LNCAP (cell line): ENCODE data around the gene HS6ST2.

ENCODE experiments used
- CTCF ChIP-seq: fragments of 450-650 bp; IDR thresholded peaks from 2 replicates; pipeline ENCODE4 v1.5.1; 2017; ENCODE audit warnings: mild to moderate bottlenecking

HS6ST2 gene

GRCh38 chrX:132958091-132958703 lies at the start of gene HS6ST2:
Gene HS6ST2, minus strand, starts transcription at chrX:132958629.
- no peak for TF ChIP-seq CTCF

DNA sequence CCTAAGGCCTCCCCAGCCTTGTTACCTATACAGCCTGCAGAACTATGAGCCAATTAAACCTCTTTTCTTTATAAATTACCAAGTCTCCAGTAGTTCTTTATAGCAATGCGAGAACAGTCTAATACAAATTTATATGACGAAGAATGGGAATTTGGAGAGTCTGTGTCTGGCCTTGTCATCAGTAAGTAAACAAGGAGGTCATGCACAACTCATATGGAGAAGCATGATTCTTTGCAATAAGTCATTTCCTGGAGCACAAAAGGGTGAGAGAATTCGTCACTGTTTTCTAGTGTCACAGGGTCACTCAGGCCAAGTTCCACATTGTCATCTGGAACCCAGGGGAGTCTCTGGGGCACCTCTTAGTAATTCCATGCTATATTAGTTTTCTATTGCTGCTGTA lies 49.0 kb upstream of the HS6ST2 start:
- TF ChIP-seq CTCF = no peak

DNA sequence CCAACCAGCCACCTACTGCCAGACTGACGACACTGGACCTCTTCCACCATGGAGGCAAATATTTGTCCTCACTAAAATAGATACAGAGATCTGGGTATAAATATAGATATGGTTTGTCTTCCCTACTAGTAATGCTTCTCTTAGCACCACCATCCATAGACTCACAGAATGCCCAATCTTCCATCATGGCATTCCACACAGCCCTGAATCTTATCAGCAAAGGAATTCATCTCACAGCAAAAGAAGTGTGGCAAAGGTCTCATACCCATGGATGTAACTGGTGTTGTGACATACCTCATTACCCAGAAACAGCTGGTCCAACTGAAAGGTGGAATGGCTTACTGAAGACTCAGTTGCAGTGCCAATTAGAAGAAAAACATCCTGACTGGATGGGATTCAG lies 47.2 kb upstream of the HS6ST2 start:
- TF ChIP-seq CTCF = no peak

DNA sequence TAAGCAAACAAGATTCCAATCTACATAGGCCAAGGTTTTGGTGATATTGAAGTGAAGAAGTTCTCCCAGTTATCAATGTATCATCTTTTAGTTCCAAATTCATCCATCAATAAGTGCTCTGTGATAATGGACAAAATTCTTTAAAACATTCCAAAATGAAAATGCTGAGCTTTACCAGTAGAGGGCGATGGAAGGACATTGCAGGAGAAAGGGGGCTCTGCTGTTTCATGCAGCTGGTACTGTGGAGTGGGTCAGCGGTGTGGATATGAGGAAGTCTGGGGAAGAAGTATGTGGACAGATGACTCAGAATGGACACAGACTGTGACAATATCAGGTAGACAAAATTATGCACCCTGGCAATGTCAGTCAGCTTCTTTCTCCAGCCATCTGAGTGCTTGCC lies 46.6 kb upstream of the HS6ST2 start:
- TF ChIP-seq CTCF = peak; percentile 63

GRCh38 chrX:132999209-132999608 lies 40.8 kb upstream of the HS6ST2 start:
- no peak for TF ChIP-seq CTCF

GRCh38 chrX:132990835-132991234 lies 32.4 kb upstream of the HS6ST2 start:
- TF ChIP-seq CTCF = no peak

- TF ChIP-seq CTCF = no peak
Measured at GRCh38 chrX:132986556-132986955, 28.1 kb upstream of the HS6ST2 start.

- TF ChIP-seq CTCF = no peak
Measured at GRCh38 chrX:132984058-132984650, 25.7 kb upstream of the HS6ST2 start.
